ENCODE data around the gene APBA2. TPM values are rescaled to one million over a fixed set of nuclear protein-coding genes. Genes with fewer than 3 reads are reported as not detected.

Gene APBA2
- polyA plus RNA-seq, 4 donors = 0.67 to 3.2 (median 1.8) TPM

DNA sequence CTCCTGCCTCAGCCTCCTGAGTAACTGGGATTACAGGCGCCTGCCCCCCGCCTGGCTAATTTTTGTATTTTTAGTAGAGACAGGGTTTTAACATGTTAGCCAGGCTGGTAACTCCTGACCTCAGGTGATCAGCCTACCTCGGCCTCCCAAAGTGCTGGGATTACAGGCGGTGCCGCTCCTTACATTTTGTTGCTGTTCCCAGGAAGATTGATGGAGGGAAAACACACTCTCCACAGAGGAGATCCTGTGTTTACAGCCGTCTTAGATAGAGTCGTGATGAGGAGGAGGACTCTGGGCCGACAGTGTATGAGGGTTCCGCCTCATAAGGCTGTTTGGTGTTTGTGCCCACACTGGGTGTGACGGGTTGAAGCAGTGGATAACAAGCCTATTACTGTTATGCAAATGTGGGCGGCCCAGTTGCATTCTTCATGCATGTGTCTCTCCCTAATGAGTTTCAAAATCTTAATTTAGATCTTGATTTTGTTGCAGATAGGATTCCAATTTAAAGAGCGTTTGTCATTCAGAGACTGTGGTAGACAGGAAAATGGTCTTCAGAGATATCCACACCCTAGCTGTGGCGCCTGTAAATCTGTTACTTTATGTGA is 60.0 kb downstream of the APBA2 start:
- no peak overlapping the region for H3K27ac ChIP-seq (ENCODE audit: low read depth in 1 of 3, low read length in 2 of 3)
- FAIRE-seq (no peak), DNase-seq (no peak)
- H3K27me3 ChIP-seq (ENCODE audit: control insufficient read depth in 3 of 3, insufficient read depth in 3 of 3, low read length in 3 of 3) = no peaks in the 10 kb centered on the region
- no peaks in the 10 kb centered on the region for H3K36me3 ChIP-seq (ENCODE audit: control insufficient read depth in 3 of 3, insufficient read depth in 2 of 3, low read depth in 1 of 3, low read length in 3 of 3)
- H3K4me1 ChIP-seq (ENCODE audit: control insufficient read depth in 3 of 3, insufficient read depth in 2 of 3, low read depth in 1 of 3, low read length in 2 of 3) = no peaks in the 10 kb centered on the region
- H3K9me3 ChIP-seq (ENCODE audit: control insufficient read depth in 2 of 2, insufficient read depth in 1 of 2, low read depth in 1 of 2, low read length in 1 of 2) = no peaks in the 10 kb centered on the region
- 82 to 89% (median 85%) methylated on average over 13 of the region's 13 CpGs for WGBS, 3 donors
- no peak overlapping the region for H3K4me3 ChIP-seq (ENCODE audit: low read depth in 1 of 3, low read length in 3 of 3)

GRCh38 chr15:28946803-28947202 is 61.0 kb downstream of the APBA2 start:
- Histone ChIP-seq H3K36me3 (ENCODE audit: control insufficient read depth in 3 of 3, insufficient read depth in 2 of 3, low read depth in 1 of 3, low read length in 3 of 3) (no peaks in the 10 kb centered on the region), H3K27me3 (ENCODE audit: control insufficient read depth in 3 of 3, insufficient read depth in 3 of 3, low read length in 3 of 3) (no peaks in the 10 kb centered on the region), H3K4me3 (ENCODE audit: low read depth in 1 of 3, low read length in 3 of 3) (no peak overlapping the region), H3K27ac (ENCODE audit: low read depth in 1 of 3, low read length in 2 of 3) (no peak overlapping the region), H3K4me1 (ENCODE audit: control insufficient read depth in 3 of 3, insufficient read depth in 2 of 3, low read depth in 1 of 3, low read length in 2 of 3) (no peaks in the 10 kb centered on the region), H3K9me3 (ENCODE audit: control insufficient read depth in 2 of 2, insufficient read depth in 1 of 2, low read depth in 1 of 2, low read length in 1 of 2) (no peaks in the 10 kb centered on the region)
- 85 to 96% (median 92%) methylated on average over 7 of the region's 7 CpGs for WGBS, 3 donors
- no peak for FAIRE-seq
- no peak for DNase-seq

- H3K27me3 ChIP-seq (ENCODE audit: control insufficient read depth in 3 of 3, insufficient read depth in 3 of 3, low read length in 3 of 3) = no peaks in the 10 kb centered on the region
- FAIRE-seq = no peak
- H3K4me3 ChIP-seq (ENCODE audit: low read depth in 1 of 3, low read length in 3 of 3) = no peak overlapping the region
- 84 to 89% (median 85%) methylated on average over 7 of the region's 7 CpGs for WGBS, 3 donors
- no peaks in the 10 kb centered on the region for H3K36me3 ChIP-seq (ENCODE audit: control insufficient read depth in 3 of 3, insufficient read depth in 2 of 3, low read depth in 1 of 3, low read length in 3 of 3)
- H3K4me1 ChIP-seq (ENCODE audit: control insufficient read depth in 3 of 3, insufficient read depth in 2 of 3, low read depth in 1 of 3, low read length in 2 of 3) = no peaks in the 10 kb centered on the region
- peak overlapping the region in 1 of 3 donors; percentile 6 for H3K27ac ChIP-seq (ENCODE audit: low read depth in 1 of 3, low read length in 2 of 3)
- H3K9me3 ChIP-seq (ENCODE audit: control insufficient read depth in 2 of 2, insufficient read depth in 1 of 2, low read depth in 1 of 2, low read length in 1 of 2) = no peaks in the 10 kb centered on the region
- DNase-seq = no peak
Measured at GRCh38 chr15:28947221-28947674, 61.5 kb downstream of the APBA2 start.

DNA sequence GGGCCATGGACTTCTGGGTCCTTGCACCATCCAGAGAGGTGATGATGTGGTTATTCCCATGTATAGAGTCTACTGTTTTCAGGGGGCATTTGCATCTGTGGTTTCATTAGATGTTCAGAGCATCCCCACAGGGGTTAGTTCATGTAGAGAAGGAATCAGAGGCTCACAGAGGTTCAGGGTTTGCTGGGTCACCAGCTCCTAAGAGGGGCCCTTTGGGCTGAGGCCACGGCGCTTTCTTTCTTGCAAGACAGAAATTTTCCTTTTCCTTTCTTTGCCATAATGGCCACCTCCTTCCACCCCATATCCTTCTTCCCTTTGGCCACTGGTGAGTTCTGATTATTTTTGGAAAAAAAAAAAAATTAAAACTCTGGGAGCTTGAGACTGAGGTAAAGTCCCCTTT is 62.3 kb downstream of the APBA2 start:
- Histone ChIP-seq H3K4me1 (ENCODE audit: control insufficient read depth in 3 of 3, insufficient read depth in 2 of 3, low read depth in 1 of 3, low read length in 2 of 3) (no peaks in the 10 kb centered on the region), H3K4me3 (ENCODE audit: low read depth in 1 of 3, low read length in 3 of 3) (no peak overlapping the region), H3K9me3 (ENCODE audit: control insufficient read depth in 2 of 2, insufficient read depth in 1 of 2, low read depth in 1 of 2, low read length in 1 of 2) (no peaks in the 10 kb centered on the region), H3K36me3 (ENCODE audit: control insufficient read depth in 3 of 3, insufficient read depth in 2 of 3, low read depth in 1 of 3, low read length in 3 of 3) (no peaks in the 10 kb centered on the region), H3K27me3 (ENCODE audit: control insufficient read depth in 3 of 3, insufficient read depth in 3 of 3, low read length in 3 of 3) (no peaks in the 10 kb centered on the region), H3K27ac (ENCODE audit: low read depth in 1 of 3, low read length in 2 of 3) (peak overlapping the region in 2 of 3 donors; percentile 49 to 65)
- DNase-seq (no peak), FAIRE-seq (no peak)
- 80 to 92% (median 91%) methylated on average over 2 of the region's 2 CpGs for WGBS, 3 donors

GRCh38 chr15:28950916-28951315 is 65.1 kb downstream of the APBA2 start:
- WGBS, 3 donors = 73 to 82% (median 80%) methylated on average over 2 of the region's 2 CpGs
- Histone ChIP-seq H3K27ac (ENCODE audit: low read depth in 1 of 3, low read length in 2 of 3) (no peak overlapping the region), H3K4me1 (ENCODE audit: control insufficient read depth in 3 of 3, insufficient read depth in 2 of 3, low read depth in 1 of 3, low read length in 2 of 3) (no peaks in the 10 kb centered on the region), H3K9me3 (ENCODE audit: control insufficient read depth in 2 of 2, insufficient read depth in 1 of 2, low read depth in 1 of 2, low read length in 1 of 2) (no peaks in the 10 kb centered on the region), H3K36me3 (ENCODE audit: control insufficient read depth in 3 of 3, insufficient read depth in 2 of 3, low read depth in 1 of 3, low read length in 3 of 3) (no peaks in the 10 kb centered on the region), H3K4me3 (ENCODE audit: low read depth in 1 of 3, low read length in 3 of 3) (no peak overlapping the region), H3K27me3 (ENCODE audit: control insufficient read depth in 3 of 3, insufficient read depth in 3 of 3, low read length in 3 of 3) (no peaks in the 10 kb centered on the region)
- DNase-seq (no peak), FAIRE-seq (no peak)

- no peak for FAIRE-seq
- Histone ChIP-seq H3K4me1 (ENCODE audit: control insufficient read depth in 3 of 3, insufficient read depth in 2 of 3, low read depth in 1 of 3, low read length in 2 of 3) (no peaks in the 10 kb centered on the region), H3K36me3 (ENCODE audit: control insufficient read depth in 3 of 3, insufficient read depth in 2 of 3, low read depth in 1 of 3, low read length in 3 of 3) (no peaks in the 10 kb centered on the region), H3K9me3 (ENCODE audit: control insufficient read depth in 2 of 2, insufficient read depth in 1 of 2, low read depth in 1 of 2, low read length in 1 of 2) (no peaks in the 10 kb centered on the region), H3K27me3 (ENCODE audit: control insufficient read depth in 3 of 3, insufficient read depth in 3 of 3, low read length in 3 of 3) (no peaks in the 10 kb centered on the region), H3K27ac (ENCODE audit: low read depth in 1 of 3, low read length in 2 of 3) (no peak overlapping the region), H3K4me3 (ENCODE audit: low read depth in 1 of 3, low read length in 3 of 3) (no peak overlapping the region)
- DNase-seq = no peak
- WGBS, 3 donors = 53 to 61% (median 59%) methylated on average over 7 of the region's 7 CpGs
Measured at GRCh38 chr15:28952666-28953491, 67.1 kb downstream of the APBA2 start.

DNA sequence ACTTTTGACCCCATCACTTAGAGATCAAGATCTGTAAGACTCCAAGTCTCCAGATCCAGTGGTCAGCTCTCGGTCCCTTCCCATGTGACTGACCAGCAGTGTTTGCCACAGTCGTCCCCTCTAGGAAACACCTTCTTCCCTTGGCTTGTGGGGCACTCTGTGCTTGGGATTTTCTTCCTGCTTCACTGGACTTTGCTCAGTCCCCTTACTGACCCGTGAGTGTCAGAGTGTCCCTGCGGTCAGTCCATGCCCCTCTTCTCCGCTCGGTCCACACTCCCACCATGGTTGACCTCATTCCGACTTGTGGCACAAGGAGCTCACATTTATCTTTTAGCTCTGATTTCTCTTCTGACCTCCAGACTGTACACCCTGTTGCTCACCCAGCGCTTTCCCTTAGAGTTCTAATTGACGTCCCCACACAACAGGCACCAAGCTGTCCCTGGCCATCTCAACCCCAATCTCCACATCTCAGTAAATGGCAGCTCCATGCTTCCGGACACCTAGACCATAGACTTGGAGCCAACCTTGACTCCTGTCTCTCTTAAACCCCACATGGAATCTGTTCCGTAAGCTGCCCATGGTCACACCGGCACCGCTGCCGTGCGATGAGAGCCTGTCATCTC is 67.9 kb downstream of the APBA2 start:
- 87 to 90% (median 87%) methylated on average over 15 of the region's 15 CpGs for WGBS, 3 donors
- FAIRE-seq (no peak), DNase-seq (no peak)
- no peaks in the 10 kb centered on the region for H3K27me3 ChIP-seq (ENCODE audit: control insufficient read depth in 3 of 3, insufficient read depth in 3 of 3, low read length in 3 of 3)
- H3K4me1 ChIP-seq (ENCODE audit: control insufficient read depth in 3 of 3, insufficient read depth in 2 of 3, low read depth in 1 of 3, low read length in 2 of 3) = no peaks in the 10 kb centered on the region
- H3K4me3 ChIP-seq (ENCODE audit: low read depth in 1 of 3, low read length in 3 of 3) = no peak overlapping the region
- H3K36me3 ChIP-seq (ENCODE audit: control insufficient read depth in 3 of 3, insufficient read depth in 2 of 3, low read depth in 1 of 3, low read length in 3 of 3) = no peaks in the 10 kb centered on the region
- H3K9me3 ChIP-seq (ENCODE audit: control insufficient read depth in 2 of 2, insufficient read depth in 1 of 2, low read depth in 1 of 2, low read length in 1 of 2) = no peaks in the 10 kb centered on the region
- no peak overlapping the region for H3K27ac ChIP-seq (ENCODE audit: low read depth in 1 of 3, low read length in 2 of 3)

GRCh38 chr15:28954466-28955159 is 68.8 kb downstream of the APBA2 start:
- 73 to 80% (median 78%) methylated on average over 12 of the region's 12 CpGs for WGBS, 3 donors
- Histone ChIP-seq H3K4me1 (ENCODE audit: control insufficient read depth in 3 of 3, insufficient read depth in 2 of 3, low read depth in 1 of 3, low read length in 2 of 3) (no peaks in the 10 kb centered on the region), H3K36me3 (ENCODE audit: control insufficient read depth in 3 of 3, insufficient read depth in 2 of 3, low read depth in 1 of 3, low read length in 3 of 3) (no peaks in the 10 kb centered on the region), H3K27ac (ENCODE audit: low read depth in 1 of 3, low read length in 2 of 3) (peak overlapping the region in 1 of 3 donors; percentile 78), H3K9me3 (ENCODE audit: control insufficient read depth in 2 of 2, insufficient read depth in 1 of 2, low read depth in 1 of 2, low read length in 1 of 2) (no peaks in the 10 kb centered on the region), H3K4me3 (ENCODE audit: low read depth in 1 of 3, low read length in 3 of 3) (no peak overlapping the region), H3K27me3 (ENCODE audit: control insufficient read depth in 3 of 3, insufficient read depth in 3 of 3, low read length in 3 of 3) (no peaks in the 10 kb centered on the region)
- DNase-seq (no peak), FAIRE-seq (no peak)

Measured in small intestine (tissue), 7 donors.